LNCAP (cell line): ENCODE measurements around the gene SMC3.

Source experiments
- CTCF ChIP-seq: fragments of 450-650 bp; IDR thresholded peaks from 2 replicates; pipeline ENCODE4 v1.5.1; 2017; ENCODE audit warnings: mild to moderate bottlenecking

The SMC3 gene

GRCh38 chr10:110563132-110563531 lies 4.4 kb upstream of the SMC3 start:
- TF ChIP-seq CTCF, result no peak

DNA sequence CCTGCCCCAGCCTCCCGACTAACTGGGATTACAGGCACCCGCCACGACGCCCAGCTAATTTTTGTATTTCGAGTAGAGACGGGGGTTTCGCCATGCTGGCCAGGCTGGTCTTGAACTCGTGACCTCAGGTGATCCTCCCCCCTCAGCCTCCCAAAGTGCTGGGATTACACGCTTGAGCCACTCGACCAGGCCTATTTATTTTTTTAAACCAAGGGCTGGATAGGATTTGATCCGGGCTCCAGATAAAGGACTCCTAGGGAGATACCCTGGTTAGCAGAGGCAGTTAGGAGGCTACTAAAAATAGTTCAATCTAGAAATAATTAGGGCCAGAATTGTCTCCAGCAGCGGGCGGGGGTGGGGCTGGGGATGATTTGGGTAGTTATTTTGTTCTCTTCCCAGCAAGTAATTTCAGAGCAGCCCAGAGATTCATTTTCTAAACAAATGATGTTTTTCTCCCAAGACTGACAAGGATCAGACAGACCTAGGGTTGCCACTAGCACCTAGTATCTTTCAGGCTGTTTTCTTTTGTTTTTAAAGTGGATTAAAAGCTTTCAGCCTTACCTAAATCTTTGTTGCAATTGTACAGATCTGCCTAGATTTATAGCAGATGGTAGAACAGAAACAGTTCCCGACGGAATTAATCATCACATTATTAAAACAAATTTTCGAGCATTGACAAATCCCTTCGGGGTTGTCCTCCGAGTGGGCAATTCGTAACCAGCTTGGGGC lies 859 bp upstream of the SMC3 start:
- no peak for TF ChIP-seq CTCF

DNA sequence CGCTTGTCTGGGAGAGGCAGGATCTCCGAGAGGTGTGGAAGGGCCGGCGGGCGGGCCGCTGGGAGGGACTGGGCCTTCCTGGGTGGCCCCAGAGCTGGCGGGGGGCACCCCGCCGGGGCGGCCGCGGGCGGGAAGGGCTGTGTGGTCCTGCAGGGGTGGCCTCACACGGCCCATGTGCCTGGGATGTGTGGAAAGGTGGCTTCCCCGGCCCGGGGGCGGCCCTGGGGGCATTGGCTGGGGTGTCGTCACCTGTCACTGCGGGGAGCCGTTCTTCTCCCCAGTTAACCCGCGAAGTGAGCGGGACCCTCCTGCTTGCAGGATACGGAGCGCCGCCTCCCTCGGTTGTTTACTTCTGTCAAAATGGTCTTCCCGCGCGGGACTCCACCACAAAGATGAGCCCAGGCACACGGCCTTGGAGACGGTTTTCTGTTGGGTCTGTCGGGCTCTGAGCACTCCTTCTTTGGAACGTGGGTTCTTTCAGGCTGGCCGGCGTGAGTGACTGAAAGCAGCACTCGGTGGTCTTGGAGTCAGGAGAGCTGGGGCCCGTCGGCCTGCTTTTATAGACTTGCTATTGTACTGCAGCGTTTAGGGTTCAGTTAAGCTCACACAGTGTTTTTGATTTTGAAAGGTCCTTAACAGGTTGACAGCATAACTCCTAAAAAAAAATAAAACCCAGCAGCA lies 700 bp downstream of the SMC3 start:
- no peak for TF ChIP-seq CTCF

GRCh38 chr10:110569122-110569521 lies 1.6 kb downstream of the SMC3 start:
- TF ChIP-seq CTCF, result no peak

GRCh38 chr10:110569736-110570135 lies 2.2 kb downstream of the SMC3 start:
- TF ChIP-seq CTCF, result no peak

- TF ChIP-seq CTCF, result no peak
These were observed 3.7 kb downstream of the SMC3 start for GRCh38 chr10:110571093-110571743.

GRCh38 chr10:110572862-110573261 lies 5.4 kb downstream of the SMC3 start:
- no peak for TF ChIP-seq CTCF
